SH-SY5Y (cell line): Measurements from ENCODE around the gene HRH4.

Experiments used
- GATA2 ChIP-seq: IDR thresholded peaks from 2 replicates; pipeline ENCODE4 v1.6.1; 2011; ENCODE audit warnings: mild to moderate bottlenecking, low read depth, low read length
- GATA3 ChIP-seq: IDR thresholded peaks from 2 replicates; pipeline ENCODE4 v1.6.1; 2011; ENCODE audit warnings: low read depth, mild to moderate bottlenecking, low read length, moderate library complexity

DNA sequence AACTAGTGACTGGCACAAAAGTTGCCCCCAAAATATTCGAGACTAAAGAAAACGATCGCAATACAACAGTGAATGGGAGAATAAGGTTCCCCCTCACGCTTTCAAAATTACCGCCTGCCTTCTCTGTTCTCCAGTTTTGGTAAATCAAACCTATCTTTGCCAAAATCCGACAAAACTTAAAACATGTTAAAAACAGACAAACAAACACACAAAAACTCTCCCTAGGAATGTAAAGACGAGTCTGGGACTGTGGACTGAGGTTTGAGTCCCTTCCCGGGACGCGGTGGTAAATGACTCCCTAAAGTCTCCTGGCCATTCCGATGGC is 34.4 kb upstream of the HRH4 start:
- no peak for TF ChIP-seq GATA3
- no peak for TF ChIP-seq GATA2
